ENCODE measurements around the gene ADGRE2.
"Not testable (repeated sequence)": the region's sequence is repeated elsewhere in the genome, so short reads cannot be mapped to it uniquely, and the experiment has no call there.

ADGRE2 gene

GRCh38 chr19:14779151-14779550 lies 791 bp upstream of the ADGRE2 start:
- no peak for DNase-seq (ENCODE audit: low read depth in 2 of 2)

- DNase-seq (ENCODE audit: low read depth in 2 of 2): not testable (repeated sequence)
Measured at GRCh38 chr19:14777645-14778044, 715 bp downstream of the ADGRE2 start.

- no peak for DNase-seq (ENCODE audit: low read depth in 2 of 2)
Measured at GRCh38 chr19:14775869-14776586, 2.3 kb downstream of the ADGRE2 start.

GRCh38 chr19:14775326-14775725 lies 3.0 kb downstream of the ADGRE2 start:
- not testable (repeated sequence) for DNase-seq (ENCODE audit: low read depth in 2 of 2)

GRCh38 chr19:14774373-14774772 lies 4.0 kb downstream of the ADGRE2 start:
- DNase-seq (ENCODE audit: low read depth in 2 of 2): no peak

GRCh38 chr19:14773722-14774121 lies 4.6 kb downstream of the ADGRE2 start:
- not testable (repeated sequence) for DNase-seq (ENCODE audit: low read depth in 2 of 2)

- no peak for DNase-seq (ENCODE audit: low read depth in 2 of 2)
Measured at GRCh38 chr19:14772995-14773394, 5.4 kb downstream of the ADGRE2 start.

GRCh38 chr19:14772467-14772866 lies 5.9 kb downstream of the ADGRE2 start:
- no peak for DNase-seq (ENCODE audit: low read depth in 2 of 2)

GRCh38 chr19:14770944-14771839 lies 7.2 kb downstream of the ADGRE2 start:
- DNase-seq (ENCODE audit: low read depth in 2 of 2): no peak

- DNase-seq (ENCODE audit: low read depth in 2 of 2): no peak
Measured at GRCh38 chr19:14770136-14770535, 8.2 kb downstream of the ADGRE2 start.

- DNase-seq (ENCODE audit: low read depth in 2 of 2): no peak
Measured at GRCh38 chr19:14769201-14769600, 9.2 kb downstream of the ADGRE2 start.

- DNase-seq (ENCODE audit: low read depth in 2 of 2): no peak
Measured at GRCh38 chr19:14768001-14768400, 10.4 kb downstream of the ADGRE2 start.

- DNase-seq (ENCODE audit: low read depth in 2 of 2): no peak
Measured at GRCh38 chr19:14767466-14767971, 10.8 kb downstream of the ADGRE2 start.

- not testable (repeated sequence) for DNase-seq (ENCODE audit: low read depth in 2 of 2)
Measured at GRCh38 chr19:14765841-14766240, 12.5 kb downstream of the ADGRE2 start.

- not testable (repeated sequence) for DNase-seq (ENCODE audit: low read depth in 2 of 2)
Measured at GRCh38 chr19:14765403-14765802, 13.0 kb downstream of the ADGRE2 start.

GRCh38 chr19:14764401-14764800 lies 14.0 kb downstream of the ADGRE2 start:
- DNase-seq (ENCODE audit: low read depth in 2 of 2): no peak

GRCh38 chr19:14763497-14764145 lies 14.7 kb downstream of the ADGRE2 start:
- no peak for DNase-seq (ENCODE audit: low read depth in 2 of 2)

GRCh38 chr19:14762111-14762510 lies 16.2 kb downstream of the ADGRE2 start:
- no peak for DNase-seq (ENCODE audit: low read depth in 2 of 2)

GRCh38 chr19:14761607-14762006 lies 16.8 kb downstream of the ADGRE2 start:
- no peak for DNase-seq (ENCODE audit: low read depth in 2 of 2)

GRCh38 chr19:14758816-14759215 lies 19.5 kb downstream of the ADGRE2 start:
- no peak for DNase-seq (ENCODE audit: low read depth in 2 of 2)

GRCh38 chr19:14748601-14749000 lies 29.8 kb downstream of the ADGRE2 start:
- no peak for DNase-seq (ENCODE audit: low read depth in 2 of 2)

GRCh38 chr19:14746886-14747285 lies 31.5 kb downstream of the ADGRE2 start:
- no peak for DNase-seq (ENCODE audit: low read depth in 2 of 2)
